NCI-H510A treated with DMSO at 0.1 percent for 48 hours (cell line): ENCODE data around the gene SLC5A1.
"Not testable (repeated sequence)": the region's sequence is repeated elsewhere in the genome, so short reads cannot be mapped to it uniquely, and the experiment has no call there.

Source experiments
- DNase-seq: peaks from one replicate; lab custom pipeline; 2025; lab: John Stamatoyannopoulos, UW

Gene SLC5A1

DNA sequence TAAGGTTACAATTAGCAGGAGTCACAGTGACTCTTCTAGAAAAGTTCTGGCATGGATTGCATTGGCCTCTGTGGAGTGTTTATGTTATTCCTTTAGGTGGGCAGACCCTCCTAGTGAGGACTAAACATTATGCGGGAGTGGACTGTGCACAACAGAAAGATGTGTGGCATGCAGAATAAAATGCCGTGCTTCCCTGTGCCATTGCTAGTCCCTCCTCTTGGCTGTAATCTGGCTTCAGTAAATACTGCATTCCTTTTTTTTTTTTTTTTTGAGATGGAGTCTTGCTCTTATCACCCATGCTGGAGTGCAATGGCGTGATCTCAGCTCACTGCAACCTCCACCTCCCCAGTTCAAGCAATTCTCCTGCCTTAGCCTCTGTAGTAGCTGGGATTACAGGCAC lies 45.0 kb downstream of the SLC5A1 start:
- no peak for DNase-seq

DNA sequence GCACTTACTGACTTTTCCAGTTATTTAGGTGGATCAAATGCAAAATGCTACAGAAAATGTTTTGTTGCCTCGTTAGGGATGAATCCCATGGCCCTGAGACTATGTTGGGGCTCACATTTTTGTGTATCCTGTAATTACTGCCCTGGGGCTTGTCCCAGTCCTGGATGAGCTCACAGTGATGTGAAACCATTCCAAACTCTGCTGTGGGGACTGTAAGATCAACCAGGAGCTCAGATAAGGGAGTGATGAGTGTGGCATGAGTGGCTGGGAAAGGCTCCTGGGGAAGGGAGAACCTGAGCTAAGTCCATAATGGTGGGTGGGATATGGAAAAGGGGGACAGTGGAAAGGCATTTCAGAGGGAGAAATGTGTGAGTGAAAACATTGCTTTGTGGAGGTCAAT lies 54.0 kb downstream of the SLC5A1 start:
- DNase-seq, result no peak

DNA sequence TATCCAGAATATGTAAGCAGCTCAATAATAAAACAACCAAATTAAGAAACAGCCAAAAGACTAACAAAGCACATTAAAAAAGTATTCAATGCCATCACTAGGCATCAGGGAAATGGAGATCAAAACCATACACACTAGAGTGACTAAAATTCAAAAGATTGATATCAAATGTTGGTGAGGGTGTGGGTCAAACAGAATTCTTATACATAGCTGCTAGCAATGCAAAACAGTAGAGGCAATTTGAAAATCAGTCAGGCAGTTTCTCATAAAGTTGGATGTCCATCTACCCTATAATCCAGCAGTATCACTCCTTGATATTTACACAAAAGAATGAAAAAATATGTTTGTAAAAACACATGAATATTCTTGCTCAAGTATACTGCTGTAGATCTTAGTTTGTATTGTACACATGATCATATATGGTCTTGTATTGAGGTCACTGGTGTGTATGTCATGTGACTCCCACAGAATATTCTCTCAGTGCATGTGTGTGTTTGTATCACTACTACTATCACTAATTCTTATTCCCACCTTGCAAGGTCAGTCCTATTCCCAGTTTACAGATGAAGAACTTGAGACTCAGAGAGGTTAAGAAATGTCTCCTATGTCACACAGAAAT lies 54.9 kb downstream of the SLC5A1 start:
- DNase-seq, result no peak

DNA sequence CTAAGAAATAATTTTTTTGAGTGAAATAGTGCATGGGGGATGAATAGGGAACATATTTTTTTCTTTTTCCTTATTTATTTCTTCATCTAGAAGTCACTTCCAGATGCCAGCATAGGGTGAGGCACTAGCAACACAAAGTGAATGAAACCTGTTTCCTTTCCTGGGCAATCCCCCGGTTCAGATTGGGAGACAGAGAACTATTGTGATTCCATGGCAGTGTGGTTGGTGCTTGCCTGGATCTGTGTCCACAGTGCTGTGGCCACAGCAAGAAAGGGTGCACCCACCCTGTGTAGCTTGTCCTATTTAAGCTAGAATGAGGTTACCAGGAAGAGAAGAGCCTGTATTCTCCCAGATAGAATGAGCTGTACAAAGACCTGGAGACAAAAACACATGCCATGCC lies 57.6 kb downstream of the SLC5A1 start:
- DNase-seq, result no peak

DNA sequence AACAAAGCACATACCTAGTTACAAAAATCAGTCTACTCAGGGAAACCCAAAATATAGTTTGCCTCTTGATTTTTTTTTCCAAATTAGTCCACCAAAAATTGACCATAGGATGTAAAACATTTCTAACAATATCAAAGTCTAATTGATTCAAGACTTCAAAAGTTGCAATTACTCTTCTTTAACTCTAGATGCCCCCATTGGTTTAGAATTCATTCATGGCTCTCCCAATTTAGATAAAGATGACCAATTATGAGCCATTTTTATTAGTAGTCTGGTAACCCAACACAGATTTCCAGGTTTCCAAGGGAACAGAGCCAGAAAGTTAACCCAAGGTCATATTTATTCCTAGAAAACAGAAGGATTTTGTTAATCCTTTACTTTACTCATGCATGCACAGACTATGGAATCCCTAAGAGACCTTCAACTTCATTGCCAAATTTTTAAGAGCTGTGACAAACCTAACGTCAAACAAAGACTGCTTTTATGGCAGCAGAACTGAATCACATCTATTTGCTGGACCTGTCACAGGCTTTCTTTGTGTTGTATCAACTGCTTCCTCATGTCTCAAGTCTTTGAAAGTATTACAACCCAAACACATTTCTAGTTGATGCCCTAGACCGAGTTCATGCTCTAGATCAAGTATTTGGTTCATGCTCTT lies 60.7 kb downstream of the SLC5A1 start:
- no peak for DNase-seq

DNA sequence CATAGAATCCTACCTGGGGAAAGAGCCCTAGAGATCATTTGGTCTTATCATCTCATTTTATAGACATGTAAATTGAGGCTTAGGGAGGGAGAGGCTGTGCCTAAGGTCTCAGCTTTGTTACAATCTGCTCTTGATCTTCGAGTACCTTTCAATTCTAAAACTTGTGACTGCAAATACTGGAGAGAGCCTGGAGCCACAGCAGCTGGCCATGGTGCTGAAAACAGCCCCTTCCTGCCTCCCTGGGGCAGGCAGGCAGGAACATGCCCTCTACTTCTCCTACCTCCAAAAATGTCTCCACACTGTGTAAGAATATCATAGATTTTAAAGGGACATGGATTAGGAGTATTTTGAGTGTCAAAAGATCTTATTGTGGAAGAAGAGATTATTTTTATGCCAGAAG lies 63.9 kb downstream of the SLC5A1 start:
- DNase-seq, result no peak

DNA sequence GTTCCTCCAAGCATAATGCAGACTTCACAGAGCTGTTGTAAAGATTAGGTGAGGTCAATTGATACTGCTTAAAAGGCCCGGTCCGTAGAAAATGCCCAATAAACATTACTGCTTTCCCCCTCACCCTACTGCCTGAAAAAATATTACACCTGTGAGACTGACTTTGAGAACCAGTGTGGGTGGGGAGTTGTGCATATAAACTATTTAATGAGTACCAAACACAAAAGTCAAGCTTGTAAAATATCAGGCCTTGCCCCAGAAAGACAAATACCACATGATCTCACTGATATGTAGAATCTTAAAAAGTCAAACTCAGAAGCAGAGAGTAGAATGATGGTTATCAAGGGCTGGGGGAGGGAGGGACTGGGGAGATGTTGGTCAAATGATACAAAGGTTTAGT lies 69.3 kb downstream of the SLC5A1 start:
- DNase-seq, result no peak

DNA sequence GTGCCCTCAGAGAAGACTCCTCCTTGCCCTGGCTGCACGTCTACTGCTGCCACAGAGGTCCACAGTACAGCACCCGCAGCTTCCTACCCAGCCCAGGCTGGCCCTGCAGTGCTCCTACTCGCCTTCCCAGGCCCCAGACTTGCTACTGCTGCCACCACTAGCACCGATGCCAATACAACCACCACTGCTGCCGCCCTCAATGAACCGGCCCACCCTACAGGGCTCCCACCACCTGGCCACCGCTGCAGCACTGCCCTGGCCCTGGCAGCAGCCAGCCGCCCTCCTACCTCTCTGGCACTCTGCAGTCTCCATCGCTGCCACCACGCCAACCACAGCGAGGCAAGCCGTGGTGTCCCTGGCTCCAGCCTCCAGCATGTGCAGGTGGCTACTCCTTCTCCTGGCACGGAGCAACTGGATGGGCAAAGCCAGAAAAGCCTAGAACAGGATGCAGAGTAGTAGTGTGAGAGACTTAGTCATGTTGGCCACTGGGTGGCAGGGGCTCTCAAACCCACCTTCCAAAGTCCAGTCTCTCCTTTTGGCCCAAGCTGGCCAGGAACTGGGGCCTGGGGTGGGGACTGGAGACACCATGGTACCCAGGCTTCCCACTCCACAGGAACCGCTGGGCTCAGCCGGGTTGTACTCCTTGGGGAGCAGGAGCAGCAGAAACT lies 76.6 kb downstream of the SLC5A1 start:
- DNase-seq, result no peak

DNA sequence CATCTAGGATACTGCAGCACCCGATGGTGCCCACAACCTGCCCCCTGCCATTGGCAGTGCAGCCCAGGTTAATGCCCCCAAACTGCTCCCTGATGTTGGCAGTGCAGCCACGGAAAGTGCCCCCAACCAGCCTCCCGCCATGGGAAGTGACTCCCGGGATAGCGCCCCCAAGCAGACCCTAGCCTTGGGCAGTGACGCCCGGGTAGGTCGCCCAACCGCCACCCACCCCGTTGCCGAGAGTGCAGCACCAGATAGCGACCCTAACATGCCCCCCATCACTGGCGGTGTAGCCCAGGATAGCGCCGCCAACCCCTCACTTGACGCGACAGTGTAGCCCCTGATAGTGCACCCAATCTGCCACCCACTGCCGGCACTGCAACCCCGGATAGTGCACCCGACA lies 77.5 kb downstream of the SLC5A1 start:
- no peak for DNase-seq

DNA sequence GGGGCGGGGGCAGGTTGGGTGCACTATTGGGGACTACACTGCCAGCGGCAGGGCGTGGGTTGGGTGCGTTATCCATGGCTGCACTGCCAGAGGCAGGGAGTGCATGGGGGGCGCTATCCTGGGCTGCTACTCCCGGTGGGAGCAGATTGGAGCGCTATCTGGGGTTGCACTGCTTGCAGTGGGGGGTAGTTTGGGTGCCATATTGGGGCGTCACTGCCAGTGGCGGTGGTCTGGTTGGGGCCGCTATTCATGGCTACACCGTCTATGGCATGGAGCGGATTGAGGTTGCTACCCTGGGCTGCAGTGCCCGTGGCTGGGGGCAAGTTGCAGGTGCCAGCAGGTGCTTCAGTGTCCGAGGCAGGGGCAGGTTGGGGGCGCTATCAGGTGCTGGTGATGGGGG lies 79.8 kb downstream of the SLC5A1 start:
- DNase-seq, result no peak

DNA sequence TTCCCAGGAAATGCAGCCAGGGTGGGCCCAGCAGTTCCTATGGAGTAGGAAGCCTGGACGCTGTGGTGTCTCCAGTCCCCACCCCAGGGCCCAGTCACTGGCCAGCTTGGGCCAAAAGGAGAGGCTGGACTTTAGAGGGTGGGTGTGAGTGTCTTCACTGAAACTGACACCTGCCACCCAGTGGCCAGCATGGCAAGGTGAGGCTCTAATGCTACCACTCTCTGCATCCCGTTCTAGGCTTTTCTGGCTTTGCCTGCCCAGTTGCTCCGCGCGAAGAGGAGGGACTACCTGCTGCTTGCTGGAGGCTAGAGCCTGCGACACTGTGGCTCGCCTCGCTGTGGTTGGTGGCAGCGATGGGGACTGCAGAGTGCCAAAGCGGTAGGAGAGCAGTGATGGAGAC lies 80.6 kb downstream of the SLC5A1 start:
- no peak for DNase-seq

DNA sequence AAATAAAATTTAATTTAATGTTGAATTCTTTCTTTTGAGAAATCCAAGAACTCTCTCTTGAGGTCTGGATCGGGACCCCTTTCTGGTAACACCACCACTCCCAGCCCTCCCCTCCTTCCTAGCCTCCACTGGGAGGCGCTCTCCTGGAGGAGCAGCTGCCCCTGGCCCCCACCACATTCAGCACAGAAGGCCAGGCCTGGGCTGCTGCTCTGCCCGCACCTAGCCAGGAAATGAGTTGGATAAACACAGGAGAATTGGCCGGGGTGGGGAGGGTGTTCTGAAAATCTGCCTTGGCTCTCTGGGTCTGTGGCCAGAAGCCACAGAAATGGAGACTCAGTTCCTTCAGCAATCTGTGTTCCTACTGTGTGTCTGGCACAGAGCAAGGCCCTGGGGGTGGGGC lies 84.8 kb downstream of the SLC5A1 start:
- DNase-seq, result no peak

DNA sequence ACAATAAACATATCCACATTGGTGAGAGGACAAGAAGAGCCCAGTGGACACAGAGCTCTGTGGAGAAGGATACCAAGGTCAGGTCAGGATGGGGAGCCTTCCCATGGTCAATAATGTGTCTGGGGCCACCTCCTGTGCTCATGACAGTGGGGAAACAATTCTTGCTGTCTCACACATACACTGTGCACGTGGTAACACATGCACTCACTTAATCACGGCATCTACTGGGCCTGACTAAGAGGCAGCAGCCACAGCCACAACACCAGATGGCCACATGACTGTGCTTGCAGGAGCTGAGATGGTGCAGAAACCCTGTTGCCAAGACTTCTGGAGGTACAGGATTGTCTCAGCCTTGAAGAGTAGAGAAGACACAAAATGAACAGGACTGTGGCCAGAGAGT lies 87.4 kb downstream of the SLC5A1 start:
- DNase-seq, result no peak

DNA sequence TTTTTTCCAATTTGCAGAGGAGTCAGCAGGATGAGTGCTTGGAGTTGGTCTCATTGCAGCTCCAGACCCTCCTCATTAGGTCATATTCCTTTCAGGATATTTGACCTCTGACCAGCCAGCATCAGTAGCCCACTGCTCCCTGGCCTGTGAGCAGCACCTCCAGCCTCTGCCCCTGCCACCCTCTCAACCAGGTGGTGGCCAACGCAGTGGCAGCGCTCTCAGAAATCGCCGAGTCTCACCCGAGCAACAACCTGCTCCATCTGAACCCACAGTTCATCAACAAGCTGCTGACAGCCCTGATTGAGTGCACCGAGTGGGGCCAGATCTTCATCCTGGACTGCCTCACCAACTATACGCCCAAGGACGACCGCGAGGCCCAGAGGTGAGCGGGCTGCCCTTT lies 89.1 kb downstream of the SLC5A1 start:
- no peak for DNase-seq

DNA sequence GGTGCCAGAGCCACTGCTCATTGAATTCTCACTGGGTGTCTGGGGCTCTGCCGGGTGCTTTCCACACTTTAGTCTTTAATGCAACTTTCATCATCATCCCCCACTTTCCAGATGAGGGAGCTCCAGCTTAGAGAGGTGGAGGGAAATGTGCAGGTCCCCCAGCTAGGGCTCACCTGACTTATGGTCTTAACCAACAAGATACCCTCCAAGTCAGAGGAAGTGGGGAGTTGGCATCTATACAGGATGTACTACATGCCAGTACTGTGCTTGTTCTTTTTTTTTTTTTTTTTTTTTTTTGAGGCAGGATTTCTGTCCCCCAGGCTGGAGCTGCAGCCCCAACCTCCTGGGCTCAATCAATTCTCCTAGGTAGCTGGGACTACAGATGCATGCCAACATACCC lies 89.7 kb downstream of the SLC5A1 start:
- no peak for DNase-seq

DNA sequence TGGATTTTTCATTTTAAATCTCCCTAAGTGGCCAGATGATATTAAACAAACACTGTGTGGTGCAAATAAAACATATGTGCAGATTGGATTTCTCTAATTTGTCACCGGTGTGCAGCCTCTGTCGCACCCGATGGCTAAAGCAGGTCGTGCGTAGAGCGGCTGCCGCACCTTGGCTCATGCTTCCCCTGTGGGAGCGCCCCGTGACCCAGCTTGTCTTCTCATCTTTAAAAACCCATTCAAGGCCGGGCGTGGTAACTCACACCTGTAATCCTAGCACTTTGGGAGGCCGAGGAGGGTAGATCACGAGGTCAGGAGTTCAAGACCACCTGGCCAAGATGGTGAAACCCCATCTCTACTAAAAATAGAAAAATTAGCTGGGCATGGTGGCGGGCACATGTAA lies 91.7 kb downstream of the SLC5A1 start:
- DNase-seq, result not testable (repeated sequence)

DNA sequence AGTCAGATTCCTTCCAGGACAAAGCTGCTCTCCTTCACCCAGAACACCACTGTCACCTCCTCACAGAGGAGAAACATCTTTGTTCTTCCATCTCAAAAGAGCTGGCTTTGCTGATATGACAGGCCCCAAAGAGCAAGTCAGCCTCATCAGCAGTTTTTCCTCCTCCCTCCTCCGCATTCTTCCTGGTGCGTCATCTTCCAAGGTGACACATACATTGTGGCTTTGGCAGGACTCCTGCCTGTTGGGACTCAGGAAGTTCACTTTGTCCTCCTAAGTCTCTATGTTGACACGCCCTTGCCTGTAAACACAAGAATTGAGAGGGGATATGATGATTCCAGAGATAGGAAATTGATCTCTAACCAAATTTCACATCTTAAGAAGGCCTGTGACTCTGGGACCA lies 92.9 kb downstream of the SLC5A1 start:
- DNase-seq, result not testable (repeated sequence)

DNA sequence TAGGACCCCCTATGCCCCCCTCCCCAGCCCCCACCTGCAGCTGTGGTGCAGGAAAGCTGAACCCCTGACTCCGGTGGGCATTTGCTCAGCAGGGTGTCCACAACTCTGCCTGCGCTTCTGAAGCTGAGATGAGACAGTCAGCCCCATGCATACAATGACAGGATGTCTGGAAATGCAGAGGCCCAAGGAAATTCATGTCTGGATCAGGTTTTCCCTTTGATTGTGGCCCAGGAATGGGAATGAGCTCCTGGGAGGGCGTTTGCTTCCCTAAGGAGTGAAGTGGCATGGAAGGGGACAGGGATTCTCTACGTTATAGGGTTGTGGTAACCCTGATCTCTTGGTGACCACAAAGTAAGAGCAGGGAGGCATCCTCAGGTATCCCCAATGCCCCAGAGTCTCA lies 93.8 kb downstream of the SLC5A1 start:
- not testable (repeated sequence) for DNase-seq

DNA sequence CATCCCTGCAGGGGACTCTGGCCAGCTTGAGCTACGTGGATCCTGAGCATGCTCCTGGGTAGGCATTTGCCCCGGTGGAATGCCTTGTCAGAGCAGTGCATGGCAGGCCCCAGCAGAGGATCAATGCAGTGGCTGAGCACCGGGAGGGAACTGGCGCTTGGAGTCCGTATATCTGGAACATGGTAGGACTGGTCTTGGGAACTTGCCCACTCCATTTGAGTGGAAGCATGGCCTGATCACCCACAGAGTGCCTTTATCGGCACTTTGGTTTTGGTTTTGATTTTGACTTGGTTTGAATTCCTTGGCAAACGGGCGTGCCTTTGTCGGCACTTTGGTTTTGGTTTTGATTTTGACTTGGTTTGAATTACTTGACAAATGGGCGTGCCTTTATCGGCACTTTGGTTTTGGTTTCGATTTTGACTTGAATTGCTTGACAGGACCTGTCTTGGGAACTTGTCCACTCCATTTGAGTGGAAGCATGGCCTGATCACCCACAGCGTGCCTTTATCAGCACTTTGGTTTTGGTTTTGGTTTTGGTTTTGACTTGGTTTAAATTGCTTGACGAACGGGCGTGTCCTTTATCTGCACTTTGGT lies 94.8 kb downstream of the SLC5A1 start:
- peak; percentile 2 for DNase-seq

DNA sequence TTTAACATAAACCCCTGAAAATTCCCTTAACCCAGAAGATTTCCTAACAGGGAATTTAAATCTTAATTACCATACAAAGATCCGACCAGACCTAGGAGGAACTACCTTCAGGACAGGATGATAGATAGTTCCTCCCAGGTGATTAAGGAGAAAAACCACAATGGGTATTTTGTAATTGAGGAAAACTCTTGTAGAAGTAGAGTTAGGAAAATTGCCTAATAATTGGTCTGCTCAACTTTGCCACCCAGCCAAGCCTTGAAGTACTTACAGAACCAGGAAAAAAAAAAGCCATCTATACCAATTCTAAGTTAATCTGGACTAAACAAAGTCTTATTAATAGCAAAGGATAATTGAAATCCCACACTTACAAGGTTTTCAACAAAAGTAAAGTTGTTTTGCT lies 95.5 kb downstream of the SLC5A1 start:
- not testable (repeated sequence) for DNase-seq

DNA sequence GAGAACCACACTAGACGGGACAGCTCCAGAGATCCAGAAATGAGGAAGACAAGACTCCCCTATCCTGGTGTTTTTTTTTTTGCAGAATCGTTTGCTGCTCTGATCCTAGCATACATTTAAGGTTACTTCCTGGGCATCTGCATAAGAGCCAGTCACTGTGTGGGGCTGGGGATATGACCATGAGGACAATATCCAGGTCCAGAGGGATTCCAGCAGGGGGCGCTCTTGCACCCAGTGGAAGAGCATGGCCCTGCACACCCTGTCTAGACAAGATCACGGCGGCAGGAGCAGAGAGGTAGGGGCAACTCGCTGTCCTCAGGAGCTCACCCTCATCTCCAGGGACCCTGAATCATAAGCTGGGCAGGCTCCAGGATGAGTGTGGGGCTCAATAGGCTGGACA lies 97.6 kb downstream of the SLC5A1 start:
- not testable (repeated sequence) for DNase-seq

DNA sequence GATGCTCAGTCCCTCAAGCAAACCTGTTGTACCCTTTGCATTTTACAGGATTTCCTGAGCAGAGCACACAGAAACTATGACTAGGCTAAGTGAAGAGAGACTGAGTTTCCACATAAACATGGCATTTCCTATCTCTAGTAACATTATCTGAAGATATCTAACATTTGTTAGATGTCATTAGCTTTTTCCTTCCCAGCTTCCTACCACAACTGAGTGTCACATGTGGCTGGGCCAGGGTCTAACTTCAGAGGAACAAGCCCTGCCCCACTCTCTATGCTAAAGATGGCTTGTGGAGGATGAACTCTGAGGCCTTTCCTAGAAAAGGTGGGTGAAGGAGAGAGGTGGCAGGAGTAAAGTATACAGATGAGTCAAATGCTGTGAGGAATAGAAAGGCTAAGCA lies 99.5 kb downstream of the SLC5A1 start:
- DNase-seq, result no peak
